GM21576 (cell line): ENCODE results near the gene OR4P4.
A peak's percentile ranks its signal among the peaks of the same experiment; 100 is the strongest.

Experiments
- ATAC-seq: cut with Tn5 transposase; IDR thresholded peaks from one replicate; pipeline ENCODE4 v1.9.1; 2021; ENCODE audit warnings: mild to moderate bottlenecking, moderate library complexity; ENCODE audit not compliant: unreplicated experiment

Gene OR4P4

GRCh38 chr11:55634813-55635212, at the start of gene OR4P4:
TSS of gene OR4P4 (plus strand) at chr11:55635113.
- no peak for ATAC-seq

- no peak for ATAC-seq
Observed at GRCh38 chr11:55607545-55607944, 27.4 kb upstream of the OR4P4 start, which contains the start of gene OR4C11. TSS of gene OR4C11 (minus strand) at chr11:55607645. CDS start at chr11:55604373, 3,272 bp downstream.

- ATAC-seq: no peak
Observed at GRCh38 chr11:55624531-55624930, 10.4 kb upstream of the OR4P4 start.

- no peak for ATAC-seq
Observed at GRCh38 chr11:55648027-55648426, 13.1 kb downstream of the OR4P4 start, which contains the start of gene OR4S2. TSS of gene OR4S2 (plus strand) at chr11:55648327. CDS start at chr11:55650904, 2,577 bp downstream.

- ATAC-seq: no peak
Observed at GRCh38 chr11:55652560-55652959, 17.6 kb downstream of the OR4P4 start.

- ATAC-seq: no peak
Observed at GRCh38 chr11:55655096-55655495, 20.2 kb downstream of the OR4P4 start.

- ATAC-seq: peak; percentile 96
Observed at GRCh38 chr11:55658031-55658573, 23.2 kb downstream of the OR4P4 start.

- ATAC-seq: peak; percentile 32
Observed at GRCh38 chr11:55658608-55659007, 23.7 kb downstream of the OR4P4 start.

GRCh38 chr11:55661901-55662300, 27.0 kb downstream of the OR4P4 start, which contains the start of gene OR4C6:
TSS of gene OR4C6 (plus strand) at chr11:55662201. CDS start at chr11:55665167, 2,966 bp downstream.
- no peak for ATAC-seq

GRCh38 chr11:55669376-55669775, 34.5 kb downstream of the OR4P4 start:
- ATAC-seq: no peak

- ATAC-seq: no peak
Observed at GRCh38 chr11:55673860-55674259, 38.9 kb downstream of the OR4P4 start.
